ENCODE results near the gene CSTPP1.

The CSTPP1 gene

DNA sequence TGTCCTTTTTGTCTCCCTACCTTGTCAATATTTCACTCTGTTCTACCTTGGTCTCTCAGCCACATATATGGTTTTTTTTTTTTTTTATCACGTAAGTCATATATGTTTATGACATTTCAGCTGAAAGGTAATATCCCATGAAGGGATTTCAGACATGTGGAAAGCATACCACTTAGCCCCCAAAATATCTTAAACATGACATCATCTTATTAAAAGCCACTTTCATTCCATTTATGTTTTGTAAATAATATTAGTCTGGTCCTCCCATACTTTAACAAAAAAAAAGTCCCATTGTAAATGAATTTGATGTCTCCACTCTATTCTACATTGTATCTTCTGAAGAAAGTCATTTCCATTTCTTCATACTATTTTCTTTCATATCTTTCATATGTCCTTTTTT is 85.4 kb downstream of the CSTPP1 start:
- DNase-seq (ENCODE audit: low read depth in 1 of 2, low spot score in 1 of 2) = no peak
- H3K27ac ChIP-seq (replicated peaks) = no peak overlapping the region
- no peaks in the 10 kb centered on the region for H3K27me3 ChIP-seq (ENCODE audit: insufficient read depth, poor library complexity, severe bottlenecking)

DNA sequence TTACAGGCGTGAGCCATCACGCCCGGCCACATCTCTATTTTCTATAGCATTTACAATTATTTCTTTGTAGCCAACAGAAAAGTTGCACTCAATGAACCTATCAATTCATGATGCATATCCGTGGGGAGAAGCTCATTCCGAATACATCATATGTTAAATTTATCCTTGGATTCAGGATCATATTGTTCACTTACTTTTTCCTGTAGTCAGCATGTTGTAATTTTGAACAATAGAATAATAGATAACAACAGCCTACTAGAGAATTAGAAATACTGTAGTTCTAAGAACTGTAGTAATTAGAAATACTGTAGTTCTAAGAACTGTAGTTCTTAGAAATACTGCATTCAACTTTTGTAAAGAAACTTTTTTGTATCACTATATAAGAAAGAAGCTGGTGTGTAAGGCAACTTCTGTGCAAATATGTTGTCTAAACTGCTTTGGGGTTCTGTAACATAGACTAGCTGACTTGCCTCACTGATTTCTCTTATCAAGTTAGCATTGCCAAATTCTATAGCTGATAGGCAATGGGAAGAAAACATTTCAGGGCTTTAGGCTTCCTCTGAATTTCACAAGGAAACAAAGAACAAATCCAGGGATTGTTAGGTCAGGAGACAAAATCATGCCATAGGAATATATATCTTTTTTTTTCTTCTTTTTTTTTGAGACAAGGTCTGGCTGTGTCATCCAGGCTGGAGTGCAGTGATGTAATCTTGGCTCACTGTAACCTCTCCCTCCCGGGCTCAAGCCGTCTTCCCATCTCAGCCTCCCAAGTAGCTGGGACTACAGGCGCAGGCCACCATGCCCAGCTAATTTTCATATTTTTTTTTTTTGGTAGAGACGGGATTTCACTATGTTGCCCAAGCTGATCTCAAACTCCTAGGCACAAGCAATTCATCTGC is 91.9 kb downstream of the CSTPP1 start:
- no peak overlapping the region for H3K4me3 ChIP-seq (replicated peaks; ENCODE audit: insufficient read depth, low read length)
- DNase-seq (ENCODE audit: low read depth in 1 of 2, low spot score in 1 of 2) = no peak
- TF ChIP-seq POLR2AphosphoS5 (IDR thresholded peaks at IDR 0.05; ENCODE audit: low read depth) (no peak), GABPA (IDR thresholded peaks at IDR 0.05; ENCODE audit: low read depth) (no peak), SPI1 (IDR thresholded peaks at IDR 0.05; ENCODE audit: borderline replicate concordance, low read depth) (no peak)
- TF ChIP-seq, protein P1, sequence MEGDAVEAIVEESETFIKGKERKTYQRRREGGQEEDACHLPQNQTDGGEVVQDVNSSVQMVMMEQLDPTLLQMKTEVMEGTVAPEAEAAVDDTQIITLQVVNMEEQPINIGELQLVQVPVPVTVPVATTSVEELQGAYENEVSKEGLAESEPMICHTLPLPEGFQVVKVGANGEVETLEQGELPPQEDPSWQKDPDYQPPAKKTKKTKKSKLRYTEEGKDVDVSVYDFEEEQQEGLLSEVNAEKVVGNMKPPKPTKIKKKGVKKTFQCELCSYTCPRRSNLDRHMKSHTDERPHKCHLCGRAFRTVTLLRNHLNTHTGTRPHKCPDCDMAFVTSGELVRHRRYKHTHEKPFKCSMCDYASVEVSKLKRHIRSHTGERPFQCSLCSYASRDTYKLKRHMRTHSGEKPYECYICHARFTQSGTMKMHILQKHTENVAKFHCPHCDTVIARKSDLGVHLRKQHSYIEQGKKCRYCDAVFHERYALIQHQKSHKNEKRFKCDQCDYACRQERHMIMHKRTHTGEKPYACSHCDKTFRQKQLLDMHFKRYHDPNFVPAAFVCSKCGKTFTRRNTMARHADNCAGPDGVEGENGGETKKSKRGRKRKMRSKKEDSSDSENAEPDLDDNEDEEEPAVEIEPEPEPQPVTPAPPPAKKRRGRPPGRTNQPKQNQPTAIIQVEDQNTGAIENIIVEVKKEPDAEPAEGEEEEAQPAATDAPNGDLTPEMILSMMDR (IDR thresholded peaks at IDR 0.05; ENCODE audit: insufficient read depth, low read length) = no peak
- TF ChIP-seq, protein P2, sequence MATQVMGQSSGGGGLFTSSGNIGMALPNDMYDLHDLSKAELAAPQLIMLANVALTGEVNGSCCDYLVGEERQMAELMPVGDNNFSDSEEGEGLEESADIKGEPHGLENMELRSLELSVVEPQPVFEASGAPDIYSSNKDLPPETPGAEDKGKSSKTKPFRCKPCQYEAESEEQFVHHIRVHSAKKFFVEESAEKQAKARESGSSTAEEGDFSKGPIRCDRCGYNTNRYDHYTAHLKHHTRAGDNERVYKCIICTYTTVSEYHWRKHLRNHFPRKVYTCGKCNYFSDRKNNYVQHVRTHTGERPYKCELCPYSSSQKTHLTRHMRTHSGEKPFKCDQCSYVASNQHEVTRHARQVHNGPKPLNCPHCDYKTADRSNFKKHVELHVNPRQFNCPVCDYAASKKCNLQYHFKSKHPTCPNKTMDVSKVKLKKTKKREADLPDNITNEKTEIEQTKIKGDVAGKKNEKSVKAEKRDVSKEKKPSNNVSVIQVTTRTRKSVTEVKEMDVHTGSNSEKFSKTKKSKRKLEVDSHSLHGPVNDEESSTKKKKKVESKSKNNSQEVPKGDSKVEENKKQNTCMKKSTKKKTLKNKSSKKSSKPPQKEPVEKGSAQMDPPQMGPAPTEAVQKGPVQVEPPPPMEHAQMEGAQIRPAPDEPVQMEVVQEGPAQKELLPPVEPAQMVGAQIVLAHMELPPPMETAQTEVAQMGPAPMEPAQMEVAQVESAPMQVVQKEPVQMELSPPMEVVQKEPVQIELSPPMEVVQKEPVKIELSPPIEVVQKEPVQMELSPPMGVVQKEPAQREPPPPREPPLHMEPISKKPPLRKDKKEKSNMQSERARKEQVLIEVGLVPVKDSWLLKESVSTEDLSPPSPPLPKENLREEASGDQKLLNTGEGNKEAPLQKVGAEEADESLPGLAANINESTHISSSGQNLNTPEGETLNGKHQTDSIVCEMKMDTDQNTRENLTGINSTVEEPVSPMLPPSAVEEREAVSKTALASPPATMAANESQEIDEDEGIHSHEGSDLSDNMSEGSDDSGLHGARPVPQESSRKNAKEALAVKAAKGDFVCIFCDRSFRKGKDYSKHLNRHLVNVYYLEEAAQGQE (IDR thresholded peaks at IDR 0.05; ENCODE audit: insufficient replicate concordance, low read depth) = no peak
- no peaks in the 10 kb centered on the region for H3K27me3 ChIP-seq (ENCODE audit: insufficient read depth, poor library complexity, severe bottlenecking)
- H3K27ac ChIP-seq (replicated peaks) = no peak overlapping the region

More for the DNA sequence above, 85.4 kb downstream of the CSTPP1 start:
- no peak for TF ChIP-seq POLR2AphosphoS5 (IDR thresholded peaks at IDR 0.05; ENCODE audit: low read depth)
- TF ChIP-seq SPI1 (IDR thresholded peaks at IDR 0.05; ENCODE audit: borderline replicate concordance, low read depth) = no peak
- TF ChIP-seq, protein P2 (IDR thresholded peaks at IDR 0.05; ENCODE audit: insufficient replicate concordance, low read depth) = no peak
- TF ChIP-seq, protein P1 (IDR thresholded peaks at IDR 0.05; ENCODE audit: insufficient read depth, low read length) = no peak
- no peak for TF ChIP-seq GABPA (IDR thresholded peaks at IDR 0.05; ENCODE audit: low read depth)
- H3K4me3 ChIP-seq (replicated peaks; ENCODE audit: insufficient read depth, low read length) = no peak overlapping the region

DNA sequence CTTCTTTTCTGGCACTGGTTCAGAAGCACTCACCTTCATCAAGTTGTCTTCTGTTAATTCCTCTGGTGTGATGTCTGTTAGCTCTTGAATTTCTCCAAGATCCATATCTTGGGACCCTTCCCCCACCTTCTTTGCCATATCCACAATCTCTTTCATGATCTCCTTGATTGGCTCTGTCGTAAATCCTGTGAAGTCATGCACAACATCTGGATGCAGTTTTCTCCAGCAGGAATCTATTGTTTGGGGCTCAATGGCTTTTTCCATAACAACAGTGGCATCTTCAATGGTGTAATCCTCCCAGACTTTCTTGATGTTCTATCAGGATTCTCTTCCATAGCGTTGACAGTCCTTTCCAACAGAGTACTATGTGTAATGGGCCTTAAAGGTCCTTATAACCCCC is 96.9 kb downstream of the CSTPP1 start:
- Histone ChIP-seq H3K27ac (replicated peaks) (no peak overlapping the region), H3K27me3 (ENCODE audit: insufficient read depth, poor library complexity, severe bottlenecking) (no peaks in the 10 kb centered on the region), H3K4me3 (replicated peaks; ENCODE audit: insufficient read depth, low read length) (no peak overlapping the region)
- TF ChIP-seq, protein P1 (IDR thresholded peaks at IDR 0.05; ENCODE audit: insufficient read depth, low read length) = no peak
- TF ChIP-seq SPI1 (IDR thresholded peaks at IDR 0.05; ENCODE audit: borderline replicate concordance, low read depth) (no peak), GABPA (IDR thresholded peaks at IDR 0.05; ENCODE audit: low read depth) (no peak), POLR2AphosphoS5 (IDR thresholded peaks at IDR 0.05; ENCODE audit: low read depth) (no peak)
- TF ChIP-seq, protein P2 (IDR thresholded peaks at IDR 0.05; ENCODE audit: insufficient replicate concordance, low read depth) = no peak
- DNase-seq (ENCODE audit: low read depth in 1 of 2, low spot score in 1 of 2) = no peak

Measured in HL-60 (cell line).